Fibroblast of lung (primary cell): Measurements from ENCODE around the gene MRPS22. TPM values are rescaled to one million over a fixed set of nuclear protein-coding genes. Genes with fewer than 3 reads are reported as not detected.

Experiments used
- DNase-seq, 2 donors: peaks; one replicate each; pipeline versions ENCODE4 v3.0.0 to v3.0.0-alpha.2; 2010; ENCODE audit warnings: low read depth in 2 of 2
- H2AFZ ChIP-seq: 2 replicates; pipeline ENCODE4 v1.5.1; 2012; ENCODE audit warnings: low read length, control low read depth, inconsistent platforms
- H3K27ac ChIP-seq: 2 replicates; pipeline ENCODE4 v1.5.1; 2011; ENCODE audit warnings: low read length, control low read depth; ENCODE audit not compliant: insufficient read depth
- H3K27me3 ChIP-seq: 2 replicates; pipeline ENCODE4 v1.5.1; 2011; ENCODE audit warnings: mild to moderate bottlenecking, low read length; ENCODE audit not compliant: control insufficient read depth, insufficient read depth
- H3K36me3 ChIP-seq: 2 replicates; pipeline ENCODE4 v1.5.1; 2011; ENCODE audit warnings: low read length; ENCODE audit not compliant: control insufficient read depth, insufficient read depth
- H3K4me1 ChIP-seq: 2 replicates; pipeline ENCODE4 v1.5.1; 2011; ENCODE audit warnings: low read length; ENCODE audit not compliant: control insufficient read depth, insufficient read depth; ENCODE audit errors: extremely low read depth
- H3K4me2 ChIP-seq: 2 replicates; pipeline ENCODE4 v1.5.1; 2011; ENCODE audit warnings: low read length, control low read depth; ENCODE audit not compliant: insufficient read depth; ENCODE audit errors: extremely low read depth
- H3K4me3 ChIP-seq, 4 experiments: fragments of 200-600 bp in 1 of 4; sonication (generic) in 1 of 4; replicated peaks in 1 of 4; 2 replicates each; pipeline ENCODE4 v1.5.1; 2011 to 2016; ENCODE audit warnings: low read length in 4 of 4, low read depth in 3 of 4, mild to moderate bottlenecking in 3 of 4, control low read depth in 2 of 4, inconsistent platforms in 1 of 4, mixed read lengths in 1 of 4; ENCODE audit not compliant: insufficient read depth in 1 of 4; ENCODE audit errors: control extremely low read depth in 1 of 4
- H3K79me2 ChIP-seq: 2 replicates; pipeline ENCODE4 v1.5.1; 2012; ENCODE audit warnings: mild to moderate bottlenecking, low read length, inconsistent platforms; ENCODE audit not compliant: control insufficient read depth, insufficient read depth
- H3K9ac ChIP-seq: 2 replicates; pipeline ENCODE4 v1.5.1; 2011; ENCODE audit warnings: mild to moderate bottlenecking, low read length, control low read depth; ENCODE audit not compliant: insufficient read depth
- H3K9me3 ChIP-seq: 2 replicates; pipeline ENCODE4 v1.5.1; 2012; ENCODE audit warnings: low read depth, low read length; ENCODE audit not compliant: control insufficient read depth, insufficient read depth
- H4K20me1 ChIP-seq: 2 replicates; pipeline ENCODE4 v1.5.1; 2011; ENCODE audit warnings: low read length; ENCODE audit not compliant: control insufficient read depth, insufficient read depth; ENCODE audit errors: extremely low read depth
- EZH2 ChIP-seq: IDR thresholded peaks from 2 replicates; pipeline ENCODE4 v1.5.1; 2012; ENCODE audit warnings: low read length, control low read depth, mild to moderate bottlenecking; ENCODE audit errors: missing control alignments
- polyA plus RNA-seq, 2 donors: library from polyadenylated mRNA; depleted of rRNA in 1 of 2; stranded (reverse) in 1 of 2; unstranded in 1 of 2; fragments of >200 nt; gene quantifications; 2 replicates each; pipeline ENCODE4 v1.2.1, GENCODE V29; 2011 to 2012; ENCODE audit warnings: missing spikeins in 1 of 2
- total RNA-seq: library from RNA; depleted of rRNA; stranded (reverse); fragments of >200 nt; gene quantifications from 2 replicates; pipeline ENCODE4 v1.2.1, GENCODE V29; 2014
- TF ChIP-seq, protein P1 (sequence below), 2 donors: IDR thresholded peaks in 1 of 2; conservative IDR thresholded peaks in 1 of 2; 1 replicate in 1 of 2; 2 replicates in 1 of 2; pipeline ENCODE4 v1.5.1; 2011 to 2012; ENCODE audit warnings: low read length in 2 of 2, control low read depth in 1 of 2, inconsistent platforms in 1 of 2, low read depth in 1 of 2, mild to moderate bottlenecking in 1 of 2

Gene MRPS22
- total and polyA plus RNA-seq, 2 donors (not counting 1 experiment from before 2014, with no cell fraction given): 56.7 to 81.3 TPM

DNA sequence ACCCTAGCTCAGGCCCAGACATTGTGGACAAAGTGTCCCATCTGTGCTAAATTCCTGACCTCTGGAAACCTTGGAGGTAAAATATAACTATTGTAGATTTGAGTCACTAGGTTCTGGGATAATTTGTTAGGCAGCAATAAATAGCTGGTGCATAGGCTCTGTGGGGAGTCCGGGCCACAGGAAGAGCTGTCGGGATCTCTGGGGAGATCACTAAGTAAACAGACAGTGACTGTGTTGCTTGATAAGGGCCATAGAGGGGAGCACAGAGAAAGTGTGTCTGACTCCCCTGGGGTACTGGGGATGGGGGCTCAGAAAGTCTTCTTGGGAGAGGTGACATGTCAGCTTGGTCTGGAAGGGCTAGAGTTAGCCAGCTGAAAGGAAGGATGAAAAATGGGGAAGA, 37.7 kb upstream of the MRPS22 start:
- Histone ChIP-seq H3K79me2 (no peaks in the 10 kb centered on the region), H3K4me2 (no peak overlapping the region), H3K4me1 (peaks cover 39% of the 10 kb centered on the region), H2AFZ (no peak overlapping the region), H3K27me3 (no peaks in the 10 kb centered on the region), H3K27ac (no peak overlapping the region), H3K4me3 (no peak overlapping the region), H3K9ac (no peak overlapping the region), H4K20me1 (no peaks in the 10 kb centered on the region), H3K36me3 (no peaks in the 10 kb centered on the region), H3K9me3 (no peaks in the 10 kb centered on the region)
- no peak for TF ChIP-seq EZH2
- TF ChIP-seq, protein P1, sequence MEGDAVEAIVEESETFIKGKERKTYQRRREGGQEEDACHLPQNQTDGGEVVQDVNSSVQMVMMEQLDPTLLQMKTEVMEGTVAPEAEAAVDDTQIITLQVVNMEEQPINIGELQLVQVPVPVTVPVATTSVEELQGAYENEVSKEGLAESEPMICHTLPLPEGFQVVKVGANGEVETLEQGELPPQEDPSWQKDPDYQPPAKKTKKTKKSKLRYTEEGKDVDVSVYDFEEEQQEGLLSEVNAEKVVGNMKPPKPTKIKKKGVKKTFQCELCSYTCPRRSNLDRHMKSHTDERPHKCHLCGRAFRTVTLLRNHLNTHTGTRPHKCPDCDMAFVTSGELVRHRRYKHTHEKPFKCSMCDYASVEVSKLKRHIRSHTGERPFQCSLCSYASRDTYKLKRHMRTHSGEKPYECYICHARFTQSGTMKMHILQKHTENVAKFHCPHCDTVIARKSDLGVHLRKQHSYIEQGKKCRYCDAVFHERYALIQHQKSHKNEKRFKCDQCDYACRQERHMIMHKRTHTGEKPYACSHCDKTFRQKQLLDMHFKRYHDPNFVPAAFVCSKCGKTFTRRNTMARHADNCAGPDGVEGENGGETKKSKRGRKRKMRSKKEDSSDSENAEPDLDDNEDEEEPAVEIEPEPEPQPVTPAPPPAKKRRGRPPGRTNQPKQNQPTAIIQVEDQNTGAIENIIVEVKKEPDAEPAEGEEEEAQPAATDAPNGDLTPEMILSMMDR (conservative IDR thresholded peaks at IDR 0.05 in 1 of 2, IDR thresholded peaks at IDR 0.05 in 1 of 2; ENCODE audit: low read depth in 1 of 2, low read length in 2 of 2): no peak
- no peak for DNase-seq

DNA sequence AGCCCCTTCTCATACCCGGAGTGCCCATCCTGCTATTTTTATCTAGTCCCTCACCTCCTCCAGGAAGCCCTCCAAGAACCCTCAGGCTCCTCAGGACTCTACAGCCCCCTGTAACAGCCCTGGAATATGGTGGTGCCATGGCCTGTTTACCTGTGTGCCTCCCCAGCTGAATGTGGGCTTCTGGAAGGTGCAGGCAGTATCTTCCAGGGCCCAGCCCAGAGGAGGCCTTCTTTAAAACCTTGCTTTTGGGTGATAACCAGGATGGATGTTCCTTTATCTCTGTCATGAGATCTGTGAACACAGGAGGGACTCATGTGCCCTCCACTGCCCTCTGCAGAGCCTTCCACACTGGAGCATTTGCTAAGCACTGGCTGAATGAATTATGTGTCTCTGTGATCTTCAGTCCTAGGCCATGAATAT, 36.7 kb upstream of the MRPS22 start:
- Histone ChIP-seq H3K4me1 (peaks cover 29% of the 10 kb centered on the region), H3K9ac (no peak overlapping the region), H3K27me3 (no peaks in the 10 kb centered on the region)

DNA sequence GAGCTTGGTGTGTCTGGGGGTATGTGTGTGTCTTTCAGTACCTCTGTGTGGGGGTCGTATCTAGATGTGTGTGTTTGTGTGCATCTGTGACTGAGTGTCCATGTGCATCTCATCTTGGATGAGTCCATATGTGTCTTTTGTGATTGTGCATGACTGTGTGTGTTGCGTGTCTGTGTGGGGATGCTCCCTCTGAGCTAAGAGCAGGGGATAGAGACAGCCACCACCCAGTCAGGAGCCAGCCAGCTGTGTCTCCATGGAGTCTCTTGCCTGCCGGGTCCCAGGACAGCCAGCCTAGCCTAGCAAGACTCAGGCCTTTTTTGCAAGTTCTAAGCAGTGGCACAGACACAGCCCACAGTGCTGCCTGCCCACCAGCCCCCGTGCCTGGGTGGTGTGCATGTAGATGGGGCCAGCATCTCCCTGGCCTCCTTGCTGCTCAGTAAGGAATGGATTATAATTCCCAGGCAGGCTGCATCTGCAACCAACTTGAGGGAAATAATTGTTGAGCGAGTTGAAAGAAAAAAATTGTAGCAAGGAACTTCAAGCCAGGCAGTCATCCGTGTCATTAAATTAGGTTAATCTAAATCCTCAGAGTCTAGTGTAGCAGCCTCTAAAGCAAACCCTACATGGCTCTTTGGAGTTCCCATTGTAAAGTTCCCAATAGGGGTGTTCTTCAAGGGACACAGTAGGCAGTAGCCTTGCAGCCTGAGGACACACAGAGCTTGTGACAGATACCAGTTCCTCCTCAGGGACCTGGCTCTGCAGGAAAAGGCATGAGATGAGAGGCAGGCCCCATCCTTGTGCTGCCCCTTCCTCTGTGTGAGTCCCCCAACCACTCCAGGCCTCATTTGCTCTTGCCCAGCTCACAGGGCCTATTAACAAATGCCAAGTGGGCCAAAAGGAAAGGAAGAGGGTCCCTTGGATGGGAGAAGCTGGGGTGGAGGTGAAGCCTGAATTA, 35.9 kb upstream of the MRPS22 start:
- Histone ChIP-seq H2AFZ (no peak overlapping the region), H3K4me2 (no peak overlapping the region), H3K36me3 (no peaks in the 10 kb centered on the region), H3K9ac (no peak overlapping the region), H3K4me3 (no peak overlapping the region), H4K20me1 (no peaks in the 10 kb centered on the region), H3K27me3 (no peaks in the 10 kb centered on the region), H3K79me2 (no peaks in the 10 kb centered on the region), H3K27ac (no peak overlapping the region), H3K4me1 (peaks cover 29% of the 10 kb centered on the region), H3K9me3 (no peaks in the 10 kb centered on the region)
- TF ChIP-seq, protein P1 (conservative IDR thresholded peaks at IDR 0.05 in 1 of 2, IDR thresholded peaks at IDR 0.05 in 1 of 2; ENCODE audit: low read depth in 1 of 2, low read length in 2 of 2): no peak
- TF ChIP-seq EZH2: no peak
- no peak for DNase-seq

More for the DNA sequence above, 36.7 kb upstream of the MRPS22 start:
- H3K79me2 ChIP-seq: no peaks in the 10 kb centered on the region
- H3K9me3 ChIP-seq: no peaks in the 10 kb centered on the region
- TF ChIP-seq, protein P1 (conservative IDR thresholded peaks at IDR 0.05 in 1 of 2, IDR thresholded peaks at IDR 0.05 in 1 of 2; ENCODE audit: low read depth in 1 of 2, low read length in 2 of 2): no peak
- TF ChIP-seq EZH2: no peak
- H4K20me1 ChIP-seq: no peaks in the 10 kb centered on the region
- no peak overlapping the region for H3K4me3 ChIP-seq
- H3K36me3 ChIP-seq: no peaks in the 10 kb centered on the region
- no peak overlapping the region for H3K27ac ChIP-seq
- no peak overlapping the region for H2AFZ ChIP-seq
- no peak for DNase-seq
- no peak overlapping the region for H3K4me2 ChIP-seq
